HAP-1 (cell line): ENCODE measurements around the gene CDKAL1.

Source experiments
- DNase-seq, 2 experiments: peaks; one replicate each; pipeline ENCODE4 v3.0.0-alpha.2; 2016 to 2020; ENCODE audit warnings: low spot score in 2 of 2
- H3K27me3 ChIP-seq: fragments of 250-450 bp; sonication (Bioruptor Pico); 2 replicates; pipeline ENCODE4 v1.5.1; 2020; ENCODE audit warnings: low read depth, mild to moderate bottlenecking, moderate library complexity
- H3K36me3 ChIP-seq: fragments of 250-450 bp; sonication (Bioruptor Pico); replicated peaks from 2 replicates; pipeline ENCODE4 v1.5.1; 2020; ENCODE audit warnings: mild to moderate bottlenecking
- H3K4me1 ChIP-seq: fragments of 250-450 bp; sonication (Bioruptor Pico); 2 replicates; pipeline ENCODE4 v1.5.1; 2020; ENCODE audit warnings: mild to moderate bottlenecking
- H3K4me3 ChIP-seq: fragments of 250-450 bp; sonication (Bioruptor Pico); 2 replicates; pipeline ENCODE4 v1.5.1; 2020; ENCODE audit warnings: mild to moderate bottlenecking, moderate library complexity
- H3K9me3 ChIP-seq: fragments of 250-450 bp; sonication (Bioruptor Pico); 2 replicates; pipeline ENCODE4 v1.5.1; 2020; ENCODE audit warnings: mild to moderate bottlenecking, moderate library complexity
- in situ Hi-C: fragments of 300-500 bp; cut with MboI; formaldehyde crosslinking; loops from 3 replicates; pipeline ENCODE4 v1.14.3; 2020; ENCODE audit warnings: low sequenced_read_pairs, inconsistent platforms, mixed read lengths

CDKAL1 gene

DNA sequence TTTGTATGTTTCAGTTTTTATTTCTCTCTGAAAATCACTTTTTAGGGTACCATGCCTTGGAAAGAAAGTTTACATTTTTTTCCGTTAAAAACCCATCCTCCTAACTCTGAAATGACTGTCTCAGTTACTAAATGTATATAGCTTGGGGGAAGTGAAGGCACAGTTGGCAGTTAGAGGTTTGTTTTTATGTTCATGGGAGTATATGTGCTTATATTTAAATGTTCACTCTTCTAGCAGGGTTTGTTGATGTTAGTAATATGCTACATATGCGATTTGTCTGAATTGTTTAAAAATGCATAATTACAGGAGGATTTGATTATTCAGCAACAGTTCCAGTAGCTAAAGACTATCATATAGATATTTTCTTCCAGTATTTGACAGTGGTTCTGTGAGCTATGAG lies 31.1 kb downstream of the CDKAL1 start:
- H3K27me3 ChIP-seq, result no peaks in the 10 kb centered on the region
- DNase-seq, result no peak
- no peak overlapping the region for H3K4me3 ChIP-seq
- no peaks in the 10 kb centered on the region for H3K9me3 ChIP-seq
- no peaks in the 10 kb centered on the region for H3K36me3 ChIP-seq
- in situ Hi-C loops, result loop anchor here (5.0 kb wide), 1 partner anchor 1022 kb away; no protein-coding TSS in a partner anchor
- H3K4me1 ChIP-seq, result peaks cover 24% of the 10 kb centered on the region

DNA sequence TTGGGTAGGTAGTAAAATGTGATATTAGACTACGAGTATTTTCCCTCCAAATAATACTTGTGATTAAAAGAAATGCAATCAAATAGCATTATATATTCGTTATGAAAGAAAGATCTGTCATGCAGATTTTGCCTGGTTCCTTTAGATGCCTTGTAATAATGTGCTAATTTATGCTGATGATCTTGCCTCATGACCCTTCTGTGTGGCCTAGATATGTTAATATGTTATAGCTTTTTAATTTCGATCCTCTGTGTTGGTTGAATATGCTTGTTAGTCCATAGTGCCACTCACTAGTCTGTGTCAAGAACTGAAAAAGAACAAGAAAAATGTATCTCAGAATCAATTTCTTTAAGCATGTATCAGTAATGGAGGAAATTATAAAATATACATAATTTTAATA lies 31.9 kb downstream of the CDKAL1 start:
- H3K9me3 ChIP-seq, result no peaks in the 10 kb centered on the region
- H3K4me1 ChIP-seq, result peaks cover 26% of the 10 kb centered on the region
- in situ Hi-C loops, result loop anchor here (5.0 kb wide), 1 partner anchor 1021 kb away; no protein-coding TSS in a partner anchor
- no peak overlapping the region for H3K4me3 ChIP-seq
- H3K27me3 ChIP-seq, result no peaks in the 10 kb centered on the region
- H3K36me3 ChIP-seq, result no peaks in the 10 kb centered on the region
- peak in 1 of 2 experiments; percentile 63 for DNase-seq

DNA sequence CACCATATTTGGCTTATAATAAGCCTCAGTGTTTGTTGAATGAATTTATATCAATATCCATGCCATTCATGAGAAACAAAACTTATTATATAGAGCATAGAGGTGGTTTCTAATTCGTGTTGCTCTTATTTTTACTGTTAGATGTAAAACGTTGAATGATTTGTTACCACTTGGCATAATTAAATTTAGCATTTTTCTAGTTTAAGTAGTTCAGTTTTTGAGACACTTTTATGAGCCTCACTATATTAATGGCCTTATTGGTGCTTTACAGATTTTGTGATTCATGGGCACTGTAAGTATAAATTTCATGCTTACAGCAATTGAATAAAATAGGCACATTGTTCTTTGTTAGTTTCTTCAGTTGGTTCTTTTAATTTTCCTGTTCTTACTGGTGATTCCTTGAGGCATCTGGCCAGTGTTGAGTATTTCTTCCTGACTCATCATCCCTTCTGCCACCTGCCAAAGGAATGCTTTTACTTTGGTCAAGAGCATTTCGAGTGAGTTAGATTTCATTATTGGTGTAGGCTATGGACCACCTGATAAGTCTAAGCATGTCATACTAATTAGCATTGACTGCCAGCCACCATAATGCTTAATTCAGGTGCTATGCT lies 34.8 kb downstream of the CDKAL1 start:
- peaks cover 51% of the 10 kb centered on the region for H3K4me1 ChIP-seq
- in situ Hi-C loops, result loop anchor here (5.0 kb wide), 1 partner anchor 1018 kb away; no protein-coding TSS in a partner anchor
- no peaks in the 10 kb centered on the region for H3K27me3 ChIP-seq
- H3K36me3 ChIP-seq, result no peaks in the 10 kb centered on the region
- no peaks in the 10 kb centered on the region for H3K9me3 ChIP-seq
- DNase-seq, result no peak
- H3K4me3 ChIP-seq, result no peak overlapping the region

DNA sequence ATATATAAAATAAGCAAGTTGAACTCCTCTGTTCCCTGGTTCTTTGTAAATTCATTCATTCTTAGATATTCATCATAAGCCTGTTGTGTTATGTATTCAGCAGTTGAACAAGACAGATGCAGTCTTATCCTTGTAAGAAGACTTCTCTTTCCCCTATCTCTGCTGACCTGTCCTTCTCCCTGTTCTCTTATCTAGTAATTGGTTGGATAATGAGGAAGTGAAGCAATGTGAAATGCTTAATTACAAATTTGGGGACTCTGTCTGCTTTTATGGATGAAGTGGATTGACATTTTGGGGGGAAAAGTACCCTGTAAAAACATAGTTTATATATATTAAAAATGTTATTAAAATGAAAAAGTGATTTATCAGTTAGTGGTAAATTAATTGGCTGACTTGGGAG lies 37.0 kb downstream of the CDKAL1 start:
- Histone ChIP-seq H3K4me3 (no peak overlapping the region), H3K36me3 (no peaks in the 10 kb centered on the region), H3K9me3 (no peaks in the 10 kb centered on the region), H3K4me1 (peaks cover 36% of the 10 kb centered on the region), H3K27me3 (no peaks in the 10 kb centered on the region)
- DNase-seq, result no peak
- in situ Hi-C loops, result no loop called here

DNA sequence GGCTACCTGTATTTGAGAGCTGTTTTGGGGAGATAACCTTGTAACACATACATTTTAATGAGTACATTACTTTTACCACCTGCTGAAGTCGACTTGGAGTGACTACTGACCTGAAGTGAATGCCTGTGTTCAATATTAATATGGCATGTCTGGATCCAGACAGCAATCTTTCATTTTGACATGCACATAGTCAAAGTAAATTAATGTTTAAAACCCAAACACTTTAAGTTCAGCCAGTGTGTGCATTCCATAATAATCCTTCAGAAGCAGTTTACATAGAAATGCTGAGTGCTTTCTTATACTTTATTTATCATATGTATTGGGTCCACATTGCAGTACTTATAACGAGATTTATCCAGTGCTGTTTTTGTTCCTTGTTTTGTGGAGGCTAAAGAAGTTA lies 38.0 kb downstream of the CDKAL1 start:
- Histone ChIP-seq H3K36me3 (no peaks in the 10 kb centered on the region), H3K27me3 (no peaks in the 10 kb centered on the region), H3K4me3 (no peak overlapping the region), H3K4me1 (peaks cover 31% of the 10 kb centered on the region), H3K9me3 (no peaks in the 10 kb centered on the region)
- DNase-seq, result peak in 1 of 2 experiments; percentile 69
- in situ Hi-C loops, result no loop called here

DNA sequence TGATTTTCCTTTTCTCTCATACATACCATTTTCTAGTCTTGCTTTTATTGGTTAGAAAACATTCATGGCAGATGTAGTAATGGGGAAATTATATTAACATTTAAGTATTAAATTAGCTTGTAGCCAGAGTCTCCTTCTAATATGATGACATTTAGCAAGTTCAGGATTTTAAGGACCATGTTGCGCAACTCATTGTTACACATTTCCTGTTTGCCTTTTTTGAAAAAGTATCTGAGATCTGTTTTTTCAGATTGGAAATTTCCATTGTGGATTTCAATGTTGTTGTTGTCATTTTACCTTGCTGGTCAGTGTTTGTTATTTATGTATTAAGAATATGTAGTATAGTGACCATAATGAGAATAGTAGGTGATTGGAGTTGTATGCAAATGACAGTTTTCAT lies 38.7 kb downstream of the CDKAL1 start:
- in situ Hi-C loops, result no loop called here
- H3K4me1 ChIP-seq, result peaks cover 37% of the 10 kb centered on the region
- no peak for DNase-seq
- no peaks in the 10 kb centered on the region for H3K27me3 ChIP-seq
- no peaks in the 10 kb centered on the region for H3K36me3 ChIP-seq
- no peak overlapping the region for H3K4me3 ChIP-seq
- no peaks in the 10 kb centered on the region for H3K9me3 ChIP-seq

DNA sequence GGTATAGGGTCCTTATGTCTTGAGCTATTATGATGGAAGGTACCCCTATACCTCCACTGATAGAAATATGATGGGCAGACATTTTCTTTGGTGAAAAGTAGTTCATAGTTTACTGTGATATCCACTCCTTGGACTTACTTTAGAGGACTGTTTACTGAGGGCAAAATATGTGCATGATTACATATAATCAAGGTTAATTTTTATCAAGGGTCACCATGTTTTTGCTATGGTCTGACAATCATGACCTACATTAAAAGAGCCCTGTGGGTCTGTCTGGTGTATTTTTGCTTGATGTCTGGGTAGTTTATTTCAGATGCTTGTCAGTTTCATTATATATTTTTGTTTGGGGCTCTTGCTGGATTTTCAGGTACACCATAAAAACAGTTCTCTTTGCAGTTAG lies 40.1 kb downstream of the CDKAL1 start:
- H3K4me3 ChIP-seq, result no peak overlapping the region
- H3K9me3 ChIP-seq, result no peaks in the 10 kb centered on the region
- H3K36me3 ChIP-seq, result 0 out of 2 replicates have a peak, but pooled peaks cover 2% of the 10 kb centered on the region
- H3K4me1 ChIP-seq, result peaks cover 37% of the 10 kb centered on the region
- no peak for DNase-seq
- no peaks in the 10 kb centered on the region for H3K27me3 ChIP-seq
- in situ Hi-C loops, result no loop called here

DNA sequence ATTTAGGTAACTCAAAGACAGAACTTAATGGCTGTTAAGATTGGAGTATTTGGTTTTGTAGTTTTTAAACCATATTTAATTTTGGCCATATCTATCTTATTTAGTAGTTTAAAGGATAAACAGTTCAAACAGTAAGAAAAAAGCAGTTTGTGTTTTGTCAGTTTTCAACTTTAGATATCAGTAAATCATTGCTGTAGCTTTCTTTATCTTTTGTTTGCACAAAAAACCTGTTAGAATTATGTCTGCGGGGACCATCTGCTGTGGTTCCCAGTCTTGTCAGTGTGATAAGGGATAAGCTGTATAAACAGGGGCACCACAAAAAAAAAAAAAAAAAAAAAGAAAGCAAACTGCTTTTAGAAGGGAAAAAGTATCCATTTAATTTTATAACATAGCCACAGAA lies 40.9 kb downstream of the CDKAL1 start:
- 0 out of 2 replicates have a peak, but pooled peaks cover 2% of the 10 kb centered on the region for H3K36me3 ChIP-seq
- H3K9me3 ChIP-seq, result no peaks in the 10 kb centered on the region
- H3K4me1 ChIP-seq, result peaks cover 37% of the 10 kb centered on the region
- H3K4me3 ChIP-seq, result no peak overlapping the region
- no peak for DNase-seq
- in situ Hi-C loops, result no loop called here
- H3K27me3 ChIP-seq, result no peaks in the 10 kb centered on the region

DNA sequence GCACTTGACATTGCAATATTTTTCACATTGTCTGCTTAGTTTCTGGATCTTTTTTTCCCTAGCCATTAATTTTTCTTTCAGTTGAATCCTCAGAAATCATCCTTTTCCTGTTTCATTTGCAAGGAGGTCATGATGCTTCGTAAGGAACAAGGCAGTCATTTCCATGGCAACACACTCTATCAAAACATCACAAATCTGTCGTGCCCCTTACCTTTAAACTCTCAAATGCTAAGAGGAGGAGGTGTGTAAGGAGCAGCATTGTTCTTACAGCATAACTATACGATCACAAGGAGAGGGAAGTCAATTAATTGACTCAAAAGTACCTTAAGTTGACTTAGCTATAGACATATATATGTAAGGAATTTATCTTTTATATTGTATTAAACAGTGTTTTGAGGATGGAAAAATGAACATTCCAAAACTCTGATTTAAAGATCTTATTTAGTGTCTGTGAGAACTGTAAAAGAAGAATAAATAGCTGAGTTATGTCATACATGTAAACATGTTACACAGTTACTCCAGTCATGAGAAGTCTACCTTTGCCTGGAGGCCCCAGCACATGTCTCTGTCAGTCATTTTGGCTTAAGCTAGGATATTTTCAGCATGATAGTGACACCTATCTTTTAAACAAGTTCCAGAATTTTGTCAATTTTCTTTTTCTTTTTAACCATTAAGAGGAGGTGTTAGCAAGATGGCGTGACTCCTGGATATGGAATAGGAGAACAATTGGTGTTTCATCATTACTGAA lies 41.6 kb downstream of the CDKAL1 start:
- in situ Hi-C loops, result no loop called here
- no peak for DNase-seq
- Histone ChIP-seq H3K36me3 (0 out of 2 replicates have a peak, but pooled peaks cover 2% of the 10 kb centered on the region), H3K9me3 (no peaks in the 10 kb centered on the region), H3K27me3 (no peaks in the 10 kb centered on the region), H3K4me1 (peaks cover 37% of the 10 kb centered on the region), H3K4me3 (no peak overlapping the region)

DNA sequence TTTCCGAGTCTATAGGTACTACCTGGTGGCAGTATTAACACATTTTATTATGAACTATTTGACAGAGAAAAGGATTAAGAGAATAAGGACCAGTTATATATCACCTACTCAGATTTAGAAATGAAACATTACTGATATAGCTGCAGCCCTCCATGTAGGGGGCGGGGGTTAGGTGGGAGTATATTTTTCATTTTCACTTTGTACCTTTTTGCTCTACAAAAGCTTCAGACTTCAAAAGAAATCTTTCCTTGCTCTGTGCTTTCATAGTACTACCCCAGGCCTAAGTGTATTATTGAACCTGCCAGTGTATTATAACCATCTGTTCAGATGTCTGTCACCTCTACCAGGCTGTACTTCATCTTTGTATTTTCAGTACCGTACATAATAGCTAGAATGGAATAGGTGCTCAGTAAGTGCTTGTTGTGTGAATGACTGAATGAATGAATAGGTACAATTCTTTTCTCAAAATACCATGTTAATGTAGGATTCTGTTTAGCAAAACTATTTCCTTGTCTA lies 43.0 kb downstream of the CDKAL1 start:
- H3K4me1 ChIP-seq, result peaks cover 35% of the 10 kb centered on the region
- DNase-seq, result no peak
- in situ Hi-C loops, result no loop called here
- no peak overlapping the region for H3K4me3 ChIP-seq
- H3K36me3 ChIP-seq, result 0 out of 2 replicates have a peak, but pooled peaks cover 2% of the 10 kb centered on the region
- no peaks in the 10 kb centered on the region for H3K27me3 ChIP-seq
- H3K9me3 ChIP-seq, result no peaks in the 10 kb centered on the region

DNA sequence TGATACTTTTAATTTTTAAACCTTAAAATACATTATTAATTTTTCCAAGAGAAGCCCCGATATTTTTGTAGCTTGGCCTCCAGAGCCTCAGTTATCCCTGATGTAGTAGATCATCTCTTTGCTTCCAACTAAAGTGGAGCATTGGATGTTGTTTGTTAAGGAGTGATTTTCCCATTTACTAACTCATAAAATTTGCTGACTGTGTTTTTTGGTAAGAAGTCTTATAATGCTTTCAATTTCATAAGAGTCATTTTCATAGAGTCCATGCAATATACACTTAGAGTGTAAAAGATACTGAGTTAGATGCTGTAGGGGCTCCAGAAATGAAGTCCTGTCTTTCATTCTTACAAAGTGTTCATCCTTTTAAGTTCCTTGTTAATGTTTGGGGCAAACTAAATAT lies 46.8 kb downstream of the CDKAL1 start:
- H3K4me1 ChIP-seq, result peaks cover 38% of the 10 kb centered on the region
- 0 out of 2 replicates have a peak, but pooled peaks cover 2% of the 10 kb centered on the region for H3K36me3 ChIP-seq
- no peak overlapping the region for H3K4me3 ChIP-seq
- H3K27me3 ChIP-seq, result no peaks in the 10 kb centered on the region
- H3K9me3 ChIP-seq, result no peaks in the 10 kb centered on the region
- DNase-seq, result no peak
- in situ Hi-C loops, result no loop called here

DNA sequence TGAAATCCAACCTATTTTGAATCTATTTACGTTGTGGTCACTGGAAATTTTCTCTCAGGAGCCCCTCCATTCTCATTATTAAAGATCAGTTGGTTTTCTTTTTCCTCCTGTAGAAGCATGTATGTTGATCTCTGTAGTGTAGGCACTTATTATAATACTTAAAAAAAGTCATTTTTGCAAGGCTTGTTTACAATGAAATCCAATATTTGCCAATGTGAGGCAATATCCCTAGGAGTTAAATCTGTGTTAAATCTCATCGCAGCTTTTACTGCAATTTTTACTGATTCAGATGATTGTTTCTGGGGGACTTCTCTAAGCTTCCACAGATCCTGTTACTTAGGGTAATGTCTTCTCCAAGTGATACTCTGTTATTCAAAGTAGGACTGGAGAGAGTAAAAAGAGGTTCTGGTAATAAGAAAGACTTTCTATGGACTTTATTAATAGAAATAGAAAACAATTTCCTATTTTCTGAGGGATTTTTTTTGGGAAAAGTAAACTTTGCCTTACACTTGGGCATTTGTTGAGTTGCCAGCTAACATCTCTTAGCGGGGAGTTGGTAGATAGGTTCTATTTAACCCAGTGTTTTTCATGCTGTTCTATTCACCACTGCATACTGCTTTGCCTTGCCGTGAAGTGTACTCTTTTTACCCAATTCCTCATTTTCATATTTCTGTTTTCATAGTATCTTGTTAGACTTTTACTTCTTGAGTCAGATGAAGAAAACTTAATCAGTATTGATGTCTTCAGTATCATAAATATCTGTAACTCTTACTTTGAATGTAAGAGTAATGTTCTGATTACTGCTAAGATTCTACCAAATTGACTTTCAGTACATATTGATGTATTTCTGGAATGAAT lies 48.6 kb downstream of the CDKAL1 start:
- H3K4me3 ChIP-seq, result no peak overlapping the region
- in situ Hi-C loops, result no loop called here
- H3K36me3 ChIP-seq, result 0 out of 2 replicates have a peak, but pooled peaks cover 2% of the 10 kb centered on the region
- DNase-seq, result peak in 1 of 2 experiments; percentile 44
- H3K4me1 ChIP-seq, result peaks cover 33% of the 10 kb centered on the region
- H3K9me3 ChIP-seq, result no peaks in the 10 kb centered on the region
- H3K27me3 ChIP-seq, result no peaks in the 10 kb centered on the region

DNA sequence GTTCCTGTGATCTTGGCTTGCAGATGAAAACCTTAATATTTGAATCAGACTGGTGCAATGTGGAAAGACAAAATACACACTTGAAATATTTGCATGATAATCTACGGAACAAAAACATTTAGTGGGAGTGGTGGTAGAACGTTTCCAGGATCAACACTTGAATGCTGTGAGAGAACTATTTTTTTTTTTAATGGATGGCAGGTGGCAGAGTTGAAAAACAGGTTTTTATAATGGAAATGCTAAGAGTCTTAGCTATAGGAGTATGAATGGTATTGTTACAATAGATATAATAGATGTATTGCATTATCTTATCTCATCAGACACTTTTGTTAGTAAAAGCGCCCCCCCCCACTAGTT lies 49.2 kb downstream of the CDKAL1 start:
- H3K4me3 ChIP-seq, result no peak overlapping the region
- H3K9me3 ChIP-seq, result no peaks in the 10 kb centered on the region
- H3K27me3 ChIP-seq, result no peaks in the 10 kb centered on the region
- 0 out of 2 replicates have a peak, but pooled peaks cover 1% of the 10 kb centered on the region for H3K36me3 ChIP-seq
- H3K4me1 ChIP-seq, result peaks cover 33% of the 10 kb centered on the region
- DNase-seq, result peak; percentile 84 to 98
- in situ Hi-C loops, result no loop called here
